GM19468 (cell line): ENCODE data around the gene CAMTA1.
"Not testable (repeated sequence)": the region's sequence is repeated elsewhere in the genome, so short reads cannot be mapped to it uniquely, and the experiment has no call there.

Experiments
- ATAC-seq: cut with Tn5 transposase; IDR thresholded peaks from one replicate; pipeline ENCODE4 v1.9.1; 2021; ENCODE audit warnings: mild to moderate bottlenecking, moderate library complexity, moderate number of reproducible peaks; ENCODE audit not compliant: unreplicated experiment; ENCODE audit errors: extremely low read depth

CAMTA1 gene

GRCh38 chr1:6902153-6902552, 116.9 kb downstream of the CAMTA1 start:
- ATAC-seq = no peak

GRCh38 chr1:6904476-6905170, 119.4 kb downstream of the CAMTA1 start:
- no peak for ATAC-seq

GRCh38 chr1:6905331-6905730, 120.1 kb downstream of the CAMTA1 start:
- ATAC-seq = no peak

- no peak for ATAC-seq
Measured at GRCh38 chr1:6905790-6906189, 120.5 kb downstream of the CAMTA1 start.

- ATAC-seq = no peak
Measured at GRCh38 chr1:6906783-6907182, 121.5 kb downstream of the CAMTA1 start.

GRCh38 chr1:6907201-6907600, 121.9 kb downstream of the CAMTA1 start:
- ATAC-seq = no peak

- no peak for ATAC-seq
Measured at GRCh38 chr1:6907676-6908434, 122.6 kb downstream of the CAMTA1 start.

- ATAC-seq = no peak
Measured at GRCh38 chr1:6909401-6909800, 124.1 kb downstream of the CAMTA1 start.

GRCh38 chr1:6909857-6910256, 124.6 kb downstream of the CAMTA1 start:
- no peak for ATAC-seq

GRCh38 chr1:6911021-6911941, 126.0 kb downstream of the CAMTA1 start:
- ATAC-seq = no peak

- ATAC-seq = no peak
Measured at GRCh38 chr1:6911974-6912373, 126.7 kb downstream of the CAMTA1 start.

GRCh38 chr1:6912518-6912917, 127.3 kb downstream of the CAMTA1 start:
- no peak for ATAC-seq

- no peak for ATAC-seq
Measured at GRCh38 chr1:6913086-6913485, 127.8 kb downstream of the CAMTA1 start.

GRCh38 chr1:6914706-6915105, 129.5 kb downstream of the CAMTA1 start:
- ATAC-seq = no peak

- no peak for ATAC-seq
Measured at GRCh38 chr1:6915999-6916565, 130.8 kb downstream of the CAMTA1 start.

- ATAC-seq = no peak
Measured at GRCh38 chr1:6917067-6917466, 131.8 kb downstream of the CAMTA1 start.

- no peak for ATAC-seq
Measured at GRCh38 chr1:6918186-6918924, 133.1 kb downstream of the CAMTA1 start.

GRCh38 chr1:6918925-6919511, 133.8 kb downstream of the CAMTA1 start:
- ATAC-seq = no peak

- not testable (repeated sequence) for ATAC-seq
Measured at GRCh38 chr1:6921506-6921905, 136.3 kb downstream of the CAMTA1 start.
